Kidney (tissue), 14 donors: ENCODE results near the gene XKR7. TPM values are rescaled to one million over a fixed set of nuclear protein-coding genes. Genes with fewer than 3 reads are reported as not detected.
"Not testable (repeated sequence)": the region's sequence is repeated elsewhere in the genome, so short reads cannot be mapped to it uniquely, and the experiment has no call there.

Experiments
- DNase-seq, 5 donors: peaks; one replicate each; pipeline ENCODE4 v3.0.0-alpha.2; 2013 to 2020
- FAIRE-seq: peaks from 2 replicates; lab custom pipeline; 2012; peaks lifted over from hg19 to GRCh38; lab: Jason Lieb, UNC
- H3K27ac ChIP-seq, 2 donors: one replicate each; pipeline ENCODE4 v1.7.0; 2013; ENCODE audit warnings: low read depth in 2 of 2, low read length in 2 of 2, inconsistent platforms in 1 of 2
- H3K27me3 ChIP-seq: one replicate; pipeline ENCODE4 v1.7.1; 2013; ENCODE audit warnings: low read length, inconsistent platforms; ENCODE audit not compliant: control insufficient read depth, insufficient read depth
- H3K36me3 ChIP-seq, 3 donors: one replicate each; pipeline versions ENCODE4 v1.7.0 to v1.7.1; 2013; ENCODE audit warnings: low read length in 3 of 3, control low read depth in 1 of 3, inconsistent platforms in 1 of 3; ENCODE audit not compliant: insufficient read depth in 3 of 3, control insufficient read depth in 2 of 3
- H3K4me1 ChIP-seq, 3 donors: one replicate each; pipeline versions ENCODE4 v1.7.0 to v1.7.1; 2013; ENCODE audit warnings: low read length in 3 of 3, inconsistent platforms in 1 of 3, low read depth in 1 of 3; ENCODE audit not compliant: control insufficient read depth in 2 of 3, insufficient read depth in 2 of 3
- H3K4me3 ChIP-seq, 3 donors: one replicate each; pipeline versions ENCODE4 v1.7.0 to v1.8.1; 2013; ENCODE audit warnings: low read length in 3 of 3, control low read depth in 1 of 3, inconsistent platforms in 1 of 3
- H3K9ac ChIP-seq, 3 donors: one replicate each; pipeline versions ENCODE4 v1.7.0 to v1.7.1; 2013; ENCODE audit warnings: low read length in 3 of 3, control low read depth in 1 of 3, inconsistent platforms in 1 of 3
- H3K9me3 ChIP-seq, 3 donors: one replicate each; pipeline versions ENCODE4 v1.7.0 to v1.7.1; 2013; ENCODE audit warnings: low read length in 3 of 3, control low read depth in 1 of 3, inconsistent platforms in 1 of 3; ENCODE audit not compliant: control insufficient read depth in 2 of 3, insufficient read depth in 1 of 3
- intact Hi-C: fragments of 100-400 bp; cut with DNase I; formaldehyde crosslinking; loops from one replicate; pipeline ENCODE4 v1.11.1; 2022
- polyA plus RNA-seq: library from polyadenylated mRNA; stranded (reverse); fragments of 350-450 nt; fragmentation: Illumina TruSeq; extraction: RNeasy Lipid Tissue Mini Kit (QIAGEN cat#74804); gene quantifications from one replicate; pipeline ENCODE4 v1.2.3, GENCODE V29; 2014; ENCODE audit warnings: low read depth, low replicate concordance; ENCODE audit not compliant: insufficient read depth
- total RNA-seq: library from RNA; stranded (reverse); fragmentation: NEBNext Ultra II Directional; extraction: Animal tissue kit (Norgen Biotek cat#: 25700); gene quantifications from one replicate; pipeline ENCODE4 v1.2.1, GENCODE V29; 2021
- TF ChIP-seq, protein P1 (sequence below): IDR thresholded peaks from 3 replicates; pipeline ENCODE4 v1.5.1; 2012; ENCODE audit warnings: mild to moderate bottlenecking, moderate library complexity, borderline replicate concordance; ENCODE audit not compliant: insufficient read depth; ENCODE audit errors: extremely low read depth
- donor health status: control.
- donor health status: control.
- donor health status: control.
- donor health status: control.
- donor health status: control.
- donor health status: DM: yes; HTN: yes; CAD: no.
- donor health status: Normal renal cell carcinoma (clear cell type).

XKR7 gene
- total and polyA plus RNA-seq, 2 donors from 2014 or later: 0.06 TPM; not detected in 1

- DNase-seq: peak; percentile 90 to 95 (median 92)
- intact Hi-C loops: no loop called here
- Histone ChIP-seq H3K27ac (no peak overlapping the region), H3K4me3 (no peak overlapping the region), H3K27me3 (no peaks in the 10 kb centered on the region), H3K4me1 (peaks cover 0 to 9% (median 4%) of the 10 kb centered on the region in 3 donors), H3K9ac (no peak overlapping the region), H3K36me3 (no peaks in the 10 kb centered on the region), H3K9me3 (no peaks in the 10 kb centered on the region)
- TF ChIP-seq, protein P1, sequence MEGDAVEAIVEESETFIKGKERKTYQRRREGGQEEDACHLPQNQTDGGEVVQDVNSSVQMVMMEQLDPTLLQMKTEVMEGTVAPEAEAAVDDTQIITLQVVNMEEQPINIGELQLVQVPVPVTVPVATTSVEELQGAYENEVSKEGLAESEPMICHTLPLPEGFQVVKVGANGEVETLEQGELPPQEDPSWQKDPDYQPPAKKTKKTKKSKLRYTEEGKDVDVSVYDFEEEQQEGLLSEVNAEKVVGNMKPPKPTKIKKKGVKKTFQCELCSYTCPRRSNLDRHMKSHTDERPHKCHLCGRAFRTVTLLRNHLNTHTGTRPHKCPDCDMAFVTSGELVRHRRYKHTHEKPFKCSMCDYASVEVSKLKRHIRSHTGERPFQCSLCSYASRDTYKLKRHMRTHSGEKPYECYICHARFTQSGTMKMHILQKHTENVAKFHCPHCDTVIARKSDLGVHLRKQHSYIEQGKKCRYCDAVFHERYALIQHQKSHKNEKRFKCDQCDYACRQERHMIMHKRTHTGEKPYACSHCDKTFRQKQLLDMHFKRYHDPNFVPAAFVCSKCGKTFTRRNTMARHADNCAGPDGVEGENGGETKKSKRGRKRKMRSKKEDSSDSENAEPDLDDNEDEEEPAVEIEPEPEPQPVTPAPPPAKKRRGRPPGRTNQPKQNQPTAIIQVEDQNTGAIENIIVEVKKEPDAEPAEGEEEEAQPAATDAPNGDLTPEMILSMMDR: peak; percentile 60
- FAIRE-seq: no peak
Measured at GRCh38 chr20:32031007-32031958, 63.3 kb downstream of the XKR7 start.

DNA sequence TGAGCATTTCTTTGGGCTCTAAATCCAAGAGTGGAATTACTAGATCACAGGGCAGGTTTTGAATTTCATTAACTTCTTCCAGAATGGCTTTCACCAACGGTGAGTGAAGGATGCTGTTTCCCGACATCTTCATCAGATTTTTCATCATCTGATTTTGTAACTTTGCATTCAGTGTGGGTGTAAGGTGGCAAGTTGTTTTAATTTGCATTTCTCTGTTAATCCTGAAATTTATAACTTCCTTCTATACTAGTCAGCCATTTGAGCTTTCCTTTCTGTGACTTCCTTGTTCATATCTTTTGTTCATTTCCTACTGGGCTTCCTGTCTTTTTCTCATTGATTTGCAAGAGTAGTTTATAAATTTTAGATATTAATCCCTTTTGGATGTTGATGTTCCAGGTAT is 65.4 kb downstream of the XKR7 start:
- no peak for FAIRE-seq
- peaks cover 0 to 9% (median 4%) of the 10 kb centered on the region in 3 donors for H3K4me1 ChIP-seq
- no peak for DNase-seq
- no peaks in the 10 kb centered on the region for H3K27me3 ChIP-seq
- intact Hi-C loops: no loop called here
- no peak overlapping the region for H3K27ac ChIP-seq
- H3K36me3 ChIP-seq: no peaks in the 10 kb centered on the region
- TF ChIP-seq, protein P1: no peak
- H3K4me3 ChIP-seq: no peak overlapping the region
- H3K9ac ChIP-seq: no peak overlapping the region
- H3K9me3 ChIP-seq: no peaks in the 10 kb centered on the region

- H3K4me1 ChIP-seq, H3K36me3 ChIP-seq, H3K9ac ChIP-seq, H3K4me3 ChIP-seq, H3K9me3 ChIP-seq, H3K27me3 ChIP-seq, DNase-seq, H3K27ac ChIP-seq, FAIRE-seq, intact Hi-C loops: not testable (repeated sequence)
Measured at GRCh38 chr20:32033721-32034120, 65.8 kb downstream of the XKR7 start.
